ENCODE measurements around the gene WHRN. TPM values are rescaled to one million over a fixed set of nuclear protein-coding genes. Genes with fewer than 3 reads are reported as not detected.

WHRN gene
- total RNA-seq, 4 donors from 2014 or later, result 3.0 to 15.5 (median 6.6) TPM

GRCh38 chr9:114525513-114525912, 20.2 kb upstream of the WHRN start:
- no peak for DNase-seq (ENCODE audit: low spot score)
- ATAC-seq (ENCODE audit: low FRiP score), result no peak

GRCh38 chr9:114524247-114524681, 19.0 kb upstream of the WHRN start:
- no peak for TF ChIP-seq CTCF (IDR thresholded peaks at IDR 0.05)
- ATAC-seq (ENCODE audit: low FRiP score), result no peak

More at GRCh38 chr9:114525513-114525912, 20.2 kb upstream of the WHRN start:
- no peak for TF ChIP-seq CTCF (IDR thresholded peaks at IDR 0.05)

GRCh38 chr9:114522847-114523246, 17.6 kb upstream of the WHRN start:
- no peak for TF ChIP-seq CTCF (IDR thresholded peaks at IDR 0.05)
- ATAC-seq (ENCODE audit: low FRiP score) (no peak), DNase-seq (ENCODE audit: low spot score) (no peak)

More at GRCh38 chr9:114524247-114524681, 19.0 kb upstream of the WHRN start:
- no peak for DNase-seq (ENCODE audit: low spot score)

- no peak for ATAC-seq (ENCODE audit: low FRiP score)
- no peak for TF ChIP-seq CTCF (IDR thresholded peaks at IDR 0.05)
These were observed 17.0 kb upstream of the WHRN start for GRCh38 chr9:114522286-114522685.

GRCh38 chr9:114521846-114522245, 16.6 kb upstream of the WHRN start:
- no peak for TF ChIP-seq CTCF (IDR thresholded peaks at IDR 0.05)
- ATAC-seq (ENCODE audit: low FRiP score) (no peak), DNase-seq (ENCODE audit: low spot score) (no peak)

More at GRCh38 chr9:114522286-114522685, 17.0 kb upstream of the WHRN start:
- DNase-seq (ENCODE audit: low spot score), result no peak

- DNase-seq (ENCODE audit: low spot score), result no peak
- no peak for ATAC-seq (ENCODE audit: low FRiP score)
- TF ChIP-seq CTCF (IDR thresholded peaks at IDR 0.05), result no peak
These were observed 13.3 kb upstream of the WHRN start for GRCh38 chr9:114518599-114519022.

- ATAC-seq (ENCODE audit: low FRiP score), result no peak
- TF ChIP-seq CTCF (IDR thresholded peaks at IDR 0.05), result no peak
These were observed 12.8 kb upstream of the WHRN start for GRCh38 chr9:114518120-114518519.

More at GRCh38 chr9:114518120-114518519, 12.8 kb upstream of the WHRN start:
- DNase-seq (ENCODE audit: low spot score), result no peak
